CD4-positive, alpha-beta memory T cell (primary cell): Measurements from ENCODE around the gene PPEF1. TPM values are rescaled to one million over a fixed set of nuclear protein-coding genes. Genes with fewer than 3 reads are reported as not detected.
A peak's percentile ranks its signal among the peaks of the same experiment; 100 is the strongest.

Experiments used
- CTCF ChIA-PET: fragments of 350-600 bp; sonication (Branson Sonifier 250); formaldehyde crosslinking; loops from one replicate; lab custom pipeline; 2021; ENCODE audit warnings: inconsistent platforms; ENCODE audit not compliant: partially characterized antibody; lab: Charles Lee
- POLR2A ChIA-PET: fragments of 350-600 bp; sonication (Branson Sonifier 250); formaldehyde crosslinking; loops from one replicate; lab custom pipeline; 2021; ENCODE audit not compliant: partially characterized antibody; lab: Charles Lee
- DNase-seq, 5 donors: peaks; one replicate each; pipeline versions ENCODE4 v3.0.0 to v3.0.0-alpha.2; 2020 to 2022; ENCODE audit warnings: mixed read lengths in 1 of 5
- H3K27ac ChIP-seq: one replicate; pipeline ENCODE4 v1.7.0; 2013; ENCODE audit warnings: low read depth, low read length
- H3K27me3 ChIP-seq: 2 replicates; pipeline ENCODE4 v1.7.0; 2013; ENCODE audit warnings: mild to moderate bottlenecking, low read length, moderate library complexity; ENCODE audit not compliant: insufficient read depth
- H3K36me3 ChIP-seq: 2 replicates; pipeline ENCODE4 v1.7.0; 2013; ENCODE audit warnings: mild to moderate bottlenecking, low read length, moderate library complexity; ENCODE audit not compliant: insufficient read depth
- H3K4me1 ChIP-seq: 2 replicates; pipeline ENCODE4 v1.7.0; 2013; ENCODE audit warnings: mild to moderate bottlenecking, low read length, moderate library complexity; ENCODE audit not compliant: insufficient read depth
- H3K4me3 ChIP-seq, 2 donors: one replicate each; pipeline ENCODE4 v1.7.0; 2013; ENCODE audit warnings: low read length in 2 of 2, mild to moderate bottlenecking in 1 of 2
- H3K9me3 ChIP-seq, 2 donors: one replicate each; pipeline ENCODE4 v1.7.0; 2013; ENCODE audit warnings: low read length in 2 of 2, control low read depth in 1 of 2; ENCODE audit not compliant: control insufficient read depth in 1 of 2
- H3K27ac Mint-ChIP-seq, 7 donors: one replicate each; pipeline ENCODE4 v1.8.0; 2020 to 2021; ENCODE audit warnings: mixed read lengths in 7 of 7, mild to moderate bottlenecking in 6 of 7, inconsistent platforms in 3 of 7, moderate library complexity in 3 of 7
- H3K27me3 Mint-ChIP-seq, 2 donors: one replicate each; pipeline ENCODE4 v1.8.0; 2020 to 2021; ENCODE audit warnings: mixed read lengths in 2 of 2
- H3K36me3 Mint-ChIP-seq, 2 donors: one replicate each; pipeline ENCODE4 v1.8.0; 2020 to 2021; ENCODE audit warnings: mixed read lengths in 2 of 2, inconsistent platforms in 1 of 2, mild to moderate bottlenecking in 1 of 2
- H3K4me1 Mint-ChIP-seq, 4 donors: one replicate each; pipeline ENCODE4 v1.8.0; 2020 to 2021; ENCODE audit warnings: mixed read lengths in 4 of 4, mild to moderate bottlenecking in 1 of 4
- H3K4me3 Mint-ChIP-seq, 8 donors: one replicate each; pipeline ENCODE4 v1.8.0; 2020 to 2021; ENCODE audit warnings: mixed read lengths in 8 of 8, mild to moderate bottlenecking in 7 of 8, moderate library complexity in 6 of 8, inconsistent platforms in 3 of 8
- H3K9me3 Mint-ChIP-seq, 8 donors: one replicate each; pipeline ENCODE4 v1.8.0; 2020 to 2021; ENCODE audit warnings: mixed read lengths in 8 of 8, mild to moderate bottlenecking in 5 of 8, inconsistent platforms in 3 of 8, moderate library complexity in 1 of 8
- intact Hi-C: fragments of 100-400 bp; cut with micrococcal nuclease; formaldehyde crosslinking; loops from one replicate; pipeline ENCODE4 v1.15.1; 2023
- polyA plus RNA-seq, 2 donors: library from polyadenylated mRNA; unstranded; fragments of 300-500 nt; fragmentation: Illumina TruSeq; gene quantifications; one replicate each; pipeline ENCODE4 v1.2.3, GENCODE V29; 2021
- total RNA-seq, 2 experiments: library from RNA; stranded (reverse); gene quantifications; one replicate each; pipeline ENCODE4 v1.2.3, GENCODE V29; 2021

PPEF1 gene
- total and polyA plus RNA-seq, 4 experiments from 2014 or later = 1.00 TPM; not detected in 3

- ChIA-PET POLR2A (no interaction called here), CTCF (no interaction called here)
- Histone ChIP-seq H3K4me3 (peak overlapping the region in 1 of 2 donors; percentile 54), H3K27ac (peak overlapping the region; percentile 67), H3K9me3 (no peaks in the 10 kb centered on the region), H3K27me3 (no peaks in the 10 kb centered on the region), H3K4me1 (no peaks in the 10 kb centered on the region), H3K36me3 (no peaks in the 10 kb centered on the region)
- peaks cover 4 to 16% (median 8%) of the 10 kb centered on the region in 4 donors for H3K4me1 Mint-ChIP-seq
- peak overlapping the region; percentile 78 to 87 (median 84) for H3K4me3 Mint-ChIP-seq
- H3K27ac Mint-ChIP-seq = peak overlapping the region; percentile 46 to 97 (median 81)
- peaks cover 0 to 5% (median 0%) of the 10 kb centered on the region in 8 donors for H3K9me3 Mint-ChIP-seq
- intact Hi-C loops = loop anchor here (1.0 to 5.0 kb wide), 6 partner anchors 212 to 937 kb away; partner anchors contain the start of genes CDKL5, PHKA2, SCML1 and SCML2
- H3K36me3 Mint-ChIP-seq = peaks cover 0 to 3% of the 10 kb centered on the region in 2 donors
- no peaks in the 10 kb centered on the region for H3K27me3 Mint-ChIP-seq
- peak in 1 of 5 donors; percentile 38 for DNase-seq
Observed at GRCh38 chrX:18674417-18674787, 33.0 kb upstream of the PPEF1 start.

GRCh38 chrX:18674788-18675735, 32.4 kb upstream of the PPEF1 start:
- Mint-ChIP-seq H3K4me1 (peaks cover 4 to 16% (median 8%) of the 10 kb centered on the region in 4 donors), H3K9me3 (peaks cover 0 to 5% (median 0%) of the 10 kb centered on the region in 8 donors), H3K4me3 (peak overlapping the region; percentile 78 to 87 (median 84)), H3K36me3 (peaks cover 0 to 3% of the 10 kb centered on the region in 2 donors), H3K27ac (peak overlapping the region; percentile 46 to 97 (median 82)), H3K27me3 (no peaks in the 10 kb centered on the region)
- Histone ChIP-seq H3K27me3 (no peaks in the 10 kb centered on the region), H3K4me3 (peak overlapping the region; percentile 11 to 54), H3K4me1 (no peaks in the 10 kb centered on the region), H3K36me3 (no peaks in the 10 kb centered on the region), H3K9me3 (no peaks in the 10 kb centered on the region), H3K27ac (peak overlapping the region; percentile 67)
- intact Hi-C loops = loop anchor here (1.0 to 5.0 kb wide), 6 partner anchors 212 to 938 kb away; partner anchors contain the start of genes CDKL5, PHKA2, SCML1 and SCML2
- CTCF ChIA-PET = no interaction called here
- POLR2A ChIA-PET = interaction anchor here (0.6 to 1.0 kb wide), 3 partner anchors 9 to 310 kb away, joined by 3 to 4 read pairs (median 4); partner anchors contain the start of gene CDKL5
- DNase-seq = peak; percentile 80 to 87 (median 86)

DNA sequence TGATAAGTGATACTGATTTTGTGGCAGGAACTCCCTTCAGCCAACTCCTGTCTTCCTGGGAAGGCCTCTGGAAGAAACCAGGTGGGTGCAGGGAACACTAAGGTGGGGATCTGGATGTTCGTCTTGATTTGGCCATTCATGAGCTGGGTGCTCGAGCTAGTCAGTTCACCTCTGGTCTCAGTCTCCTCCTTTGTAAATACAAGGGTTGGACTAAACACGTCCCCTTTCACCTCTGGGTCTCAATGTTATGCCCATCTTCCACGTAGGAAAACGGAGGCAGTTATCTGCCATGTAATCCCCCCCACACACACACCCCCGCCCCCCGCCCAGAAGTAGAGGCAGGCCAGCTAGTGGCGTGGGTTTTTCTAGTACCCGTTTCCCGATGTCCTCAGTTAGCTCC, 31.4 kb upstream of the PPEF1 start:
- H3K4me1 Mint-ChIP-seq = peaks cover 4 to 16% (median 8%) of the 10 kb centered on the region in 4 donors
- H3K27me3 Mint-ChIP-seq = no peaks in the 10 kb centered on the region
- Histone ChIP-seq H3K9me3 (no peaks in the 10 kb centered on the region), H3K27me3 (no peaks in the 10 kb centered on the region), H3K36me3 (no peaks in the 10 kb centered on the region), H3K4me1 (no peaks in the 10 kb centered on the region), H3K4me3 (no peak overlapping the region), H3K27ac (no peak overlapping the region)
- intact Hi-C loops = no loop called here
- DNase-seq = no peak
- peaks cover 0 to 3% of the 10 kb centered on the region in 2 donors for H3K36me3 Mint-ChIP-seq
- H3K9me3 Mint-ChIP-seq = peaks cover 0 to 5% (median 0%) of the 10 kb centered on the region in 8 donors
- peak overlapping the region in 7 of 8 donors; percentile 31 to 84 (median 75) for H3K4me3 Mint-ChIP-seq
- peak overlapping the region in 4 of 7 donors; percentile 57 to 97 (median 74) for H3K27ac Mint-ChIP-seq
- POLR2A ChIA-PET = no interaction called here
- CTCF ChIA-PET = no interaction called here

GRCh38 chrX:18676470-18676869, 31.0 kb upstream of the PPEF1 start:
- H3K27me3 ChIP-seq = no peaks in the 10 kb centered on the region
- Mint-ChIP-seq H3K27ac (peak overlapping the region in 3 of 7 donors; percentile 35 to 97 (median 88)), H3K27me3 (no peaks in the 10 kb centered on the region), H3K4me1 (peaks cover 4 to 16% (median 8%) of the 10 kb centered on the region in 4 donors), H3K9me3 (peaks cover 0 to 5% (median 0%) of the 10 kb centered on the region in 8 donors), H3K4me3 (peak overlapping the region in 4 of 8 donors; percentile 44 to 75 (median 65)), H3K36me3 (peaks cover 0 to 3% of the 10 kb centered on the region in 2 donors)
- no peak overlapping the region for H3K4me3 ChIP-seq
- POLR2A ChIA-PET = no interaction called here
- H3K9me3 ChIP-seq = no peaks in the 10 kb centered on the region
- DNase-seq = no peak
- H3K36me3 ChIP-seq = no peaks in the 10 kb centered on the region
- CTCF ChIA-PET = interaction anchor here (1.0 kb wide), 1 partner anchor 10 kb away, joined by 3 read pairs; no protein-coding TSS in a partner anchor
- no peak overlapping the region for H3K27ac ChIP-seq
- H3K4me1 ChIP-seq = no peaks in the 10 kb centered on the region
- intact Hi-C loops = no loop called here

- no peak overlapping the region for H3K4me3 ChIP-seq
- CTCF ChIA-PET = interaction anchor here (1.0 to 1.1 kb wide), 2 partner anchors 9 to 210 kb away, joined by 3 read pairs; no protein-coding TSS in a partner anchor
Observed at GRCh38 chrX:18677161-18677869, 30.1 kb upstream of the PPEF1 start.

GRCh38 chrX:18681996-18682395, 25.4 kb upstream of the PPEF1 start:
- ChIA-PET CTCF (no interaction called here), POLR2A (no interaction called here)
- Mint-ChIP-seq H3K36me3 (no peaks in the 10 kb centered on the region), H3K27me3 (peaks cover 0 to 2% of the 10 kb centered on the region in 2 donors), H3K4me1 (peaks cover 0 to 3% (median 2%) of the 10 kb centered on the region in 4 donors), H3K9me3 (no peaks in the 10 kb centered on the region), H3K4me3 (no peak overlapping the region), H3K27ac (no peak overlapping the region)
- Histone ChIP-seq H3K27ac (no peak overlapping the region), H3K9me3 (no peaks in the 10 kb centered on the region), H3K4me1 (no peaks in the 10 kb centered on the region), H3K4me3 (no peak overlapping the region), H3K27me3 (no peaks in the 10 kb centered on the region), H3K36me3 (no peaks in the 10 kb centered on the region)
- DNase-seq = no peak
- intact Hi-C loops = no loop called here

More at GRCh38 chrX:18677161-18677869, 30.1 kb upstream of the PPEF1 start:
- no peak for DNase-seq
- no peak overlapping the region for H3K27ac ChIP-seq
- POLR2A ChIA-PET = no interaction called here
- no peaks in the 10 kb centered on the region for H3K4me1 ChIP-seq
- no peaks in the 10 kb centered on the region for H3K27me3 Mint-ChIP-seq
- H3K27ac Mint-ChIP-seq = peak overlapping the region in 2 of 7 donors; percentile 63 to 97
- H3K27me3 ChIP-seq = no peaks in the 10 kb centered on the region
- H3K36me3 Mint-ChIP-seq = peaks cover 0 to 3% of the 10 kb centered on the region in 2 donors
- H3K36me3 ChIP-seq = no peaks in the 10 kb centered on the region
- peak overlapping the region in 4 of 8 donors; percentile 2 to 65 (median 25) for H3K4me3 Mint-ChIP-seq
- peaks cover 0 to 5% (median 0%) of the 10 kb centered on the region in 8 donors for H3K9me3 Mint-ChIP-seq
- H3K9me3 ChIP-seq = no peaks in the 10 kb centered on the region
- intact Hi-C loops = no loop called here
- peaks cover 4 to 16% (median 8%) of the 10 kb centered on the region in 4 donors for H3K4me1 Mint-ChIP-seq
